Measurements from ENCODE around the gene TTC4.

Gene TTC4

GRCh38 chr1:54705153-54705552, 10.5 kb upstream of the TTC4 start:
- no peak for DNase-seq

- DNase-seq: no peak
These were observed 9.2 kb upstream of the TTC4 start for GRCh38 chr1:54706419-54706818.

GRCh38 chr1:54708385-54708784, 7.3 kb upstream of the TTC4 start:
- DNase-seq: no peak

- no peak for DNase-seq
These were observed 5.9 kb upstream of the TTC4 start for GRCh38 chr1:54709547-54710292.

GRCh38 chr1:54710434-54710833, 5.2 kb upstream of the TTC4 start:
- DNase-seq: no peak

- no peak for DNase-seq
These were observed 4.8 kb upstream of the TTC4 start for GRCh38 chr1:54710841-54711240.

- DNase-seq: no peak
These were observed 4.1 kb upstream of the TTC4 start for GRCh38 chr1:54711536-54711935.

GRCh38 chr1:54714881-54715492, 674 bp upstream of the TTC4 start:
- no peak for DNase-seq

- no peak for DNase-seq
These were observed 812 bp downstream of the TTC4 start for GRCh38 chr1:54716299-54717047.

GRCh38 chr1:54721719-54722118, 6.1 kb downstream of the TTC4 start:
- DNase-seq: no peak

- no peak for DNase-seq
These were observed 8.3 kb downstream of the TTC4 start for GRCh38 chr1:54723985-54724384.

- DNase-seq: no peak
These were observed 9.1 kb downstream of the TTC4 start for GRCh38 chr1:54724771-54725170.

- DNase-seq: no peak
These were observed 12.4 kb downstream of the TTC4 start for GRCh38 chr1:54728027-54728426.

GRCh38 chr1:54736685-54737084, 21.0 kb downstream of the TTC4 start:
- no peak for DNase-seq

GRCh38 chr1:54738244-54738643, 22.6 kb downstream of the TTC4 start:
- DNase-seq: no peak

GRCh38 chr1:54741531-54741930, 25.9 kb downstream of the TTC4 start:
- no peak for DNase-seq

GRCh38 chr1:54742282-54742681, 26.6 kb downstream of the TTC4 start:
- no peak for DNase-seq

- DNase-seq: no peak
These were observed 28.0 kb downstream of the TTC4 start for GRCh38 chr1:54743416-54744226.

GRCh38 chr1:54744696-54745095, 29.0 kb downstream of the TTC4 start:
- DNase-seq: no peak

- no peak for DNase-seq
These were observed 29.6 kb downstream of the TTC4 start for GRCh38 chr1:54745274-54745673.

- DNase-seq: no peak
These were observed 30.2 kb downstream of the TTC4 start for GRCh38 chr1:54745864-54746263.

GRCh38 chr1:54748094-54748835, 32.6 kb downstream of the TTC4 start:
- DNase-seq: no peak

- DNase-seq: no peak
These were observed 34.9 kb downstream of the TTC4 start for GRCh38 chr1:54750596-54750995.

Data from SIG-M5 (cell line).